ENCODE data around the gene XPO1. TPM values are rescaled to one million over a fixed set of nuclear protein-coding genes. Genes with fewer than 3 reads are reported as not detected.
"Not testable (repeated sequence)": the region's sequence is repeated elsewhere in the genome, so short reads cannot be mapped to it uniquely, and the experiment has no call there.

XPO1 gene
- total and polyA plus RNA-seq, 12 donors: 48.6 to 137 (median 79.1) TPM

- no peak overlapping the region for H3K27ac ChIP-seq
- H3K4me3 ChIP-seq: no peak overlapping the region
- H3K36me3 ChIP-seq (replicated peaks in 1 of 2): no peaks in the 10 kb centered on the region
- no peak for TF ChIP-seq POLR2A (IDR thresholded peaks at IDR 0.05)
- no peak for TF ChIP-seq CTCF (IDR thresholded peaks at IDR 0.05)
- WGBS, 4 donors: 76 to 79% (median 78%) methylated on average over 4 of the region's 4 CpGs
- H3K9me3 ChIP-seq (replicated peaks in 1 of 3): no peaks in the 10 kb centered on the region
- intact Hi-C loops (cut with DNase I): no loop called here
- no peaks in the 10 kb centered on the region for H3K27me3 ChIP-seq
- DNase-seq: no peak
- H3K4me1 ChIP-seq (replicated peaks in 1 of 2): peaks cover 0 to 30% of the 10 kb centered on the region in 2 donors
Observed at GRCh38 chr2:61450144-61450543, 88.0 kb downstream of the XPO1 start.

- intact Hi-C loops (cut with DNase I): no loop called here
- Histone ChIP-seq H3K4me3 (no peak overlapping the region), H3K36me3 (replicated peaks in 1 of 2) (no peaks in the 10 kb centered on the region), H3K4me1 (replicated peaks in 1 of 2) (peaks cover 0 to 25% of the 10 kb centered on the region in 2 donors), H3K27ac (no peak overlapping the region), H3K27me3 (no peaks in the 10 kb centered on the region), H3K9me3 (replicated peaks in 1 of 3) (no peaks in the 10 kb centered on the region)
- no peak for TF ChIP-seq POLR2A (IDR thresholded peaks at IDR 0.05)
- no peak for TF ChIP-seq CTCF (IDR thresholded peaks at IDR 0.05)
- no peak for DNase-seq
- WGBS, 4 donors: 75 to 80% (median 77%) methylated on average over 2 of the region's 2 CpGs
Observed at GRCh38 chr2:61448229-61448628, 89.9 kb downstream of the XPO1 start.

- intact Hi-C loops (cut with DNase I); DNase-seq; H3K9me3 ChIP-seq (replicated peaks in 1 of 3); H3K27ac ChIP-seq; H3K27me3 ChIP-seq; H3K4me3 ChIP-seq; H3K36me3 ChIP-seq (replicated peaks in 1 of 2): not testable (repeated sequence)
- H3K4me1 ChIP-seq (replicated peaks in 1 of 2): peaks cover 0 to 23% of the 10 kb centered on the region in 2 donors
- WGBS, 4 donors: 88 to 94% (median 91%) methylated on average over 7 of the region's 7 CpGs
Observed at GRCh38 chr2:61446971-61447370, 91.2 kb downstream of the XPO1 start.

GRCh38 chr2:61443342-61444041, 94.7 kb downstream of the XPO1 start:
- no peak for DNase-seq
- no peaks in the 10 kb centered on the region for H3K27me3 ChIP-seq
- no peak overlapping the region for H3K4me3 ChIP-seq
- no peaks in the 10 kb centered on the region for H3K9me3 ChIP-seq (replicated peaks in 1 of 3)
- H3K36me3 ChIP-seq (replicated peaks in 1 of 2): no peaks in the 10 kb centered on the region
- 78 to 91% (median 88%) methylated on average over 7 of the region's 7 CpGs for WGBS, 4 donors
- TF ChIP-seq POLR2A (IDR thresholded peaks at IDR 0.05) (no peak), CTCF (IDR thresholded peaks at IDR 0.05) (no peak)
- H3K4me1 ChIP-seq (replicated peaks in 1 of 2): peaks cover 17 to 46% of the 10 kb centered on the region in 2 donors
- no peak overlapping the region for H3K27ac ChIP-seq
- intact Hi-C loops (cut with DNase I): no loop called here
